Adrenal gland (tissue), 12 donors: ENCODE results near the gene GSTM3. TPM values are rescaled to one million over a fixed set of nuclear protein-coding genes. Genes with fewer than 3 reads are reported as not detected.
A peak's percentile ranks its signal among the peaks of the same experiment; 100 is the strongest.

Source experiments
- DNase-seq, 7 donors: peaks; one replicate each; pipeline ENCODE4 v3.0.0-alpha.2; 2019 to 2020
- H3K27ac ChIP-seq, 5 donors: fragments of 200-600 bp; sonication (generic) in 4 of 5; 1 replicate in 3 of 5; 2 replicates in 2 of 5; pipeline versions ENCODE4 v1.5.1 to v1.8.0; 2016 to 2020; ENCODE audit warnings: mild to moderate bottlenecking in 1 of 5
- H3K27me3 ChIP-seq: fragments of 200-600 bp; 2 replicates; pipeline ENCODE4 v1.8.0; 2021
- H3K36me3 ChIP-seq, 2 donors: fragments of 200-600 bp; replicated peaks in 1 of 2; 1 replicate in 1 of 2; 2 replicates in 1 of 2; pipeline versions ENCODE4 v1.5.1 to v1.8.0; 2018 to 2022
- H3K4me1 ChIP-seq, 2 donors: fragments of 200-600 bp; replicated peaks in 1 of 2; 1 replicate in 1 of 2; 2 replicates in 1 of 2; pipeline versions ENCODE4 v1.5.1 to v1.8.0; 2018 to 2021
- H3K4me3 ChIP-seq, 4 donors: fragments of 200-600 bp; sonication (generic) in 3 of 4; one replicate each; pipeline ENCODE4 v1.5.1; 2016 to 2018
- H3K9me3 ChIP-seq, 3 donors: fragments of 200-600 bp; sonication (generic) in 1 of 3; replicated peaks in 1 of 3; 1 replicate in 2 of 3; 2 replicates in 1 of 3; pipeline versions ENCODE4 v1.5.1 to v1.8.0; 2016 to 2021
- CTCF ChIP-seq, 6 experiments: fragments of 450-650 bp in 4 of 6; fragments of 200-600 bp in 2 of 6; sonication (generic) in 1 of 6; IDR thresholded peaks; 1 replicate in 5 of 6; 2 replicates in 1 of 6; pipeline versions ENCODE4 v1.5.1 to v1.8.0; 2016 to 2021; ENCODE audit warnings: antibody characterized with exemption in 6 of 6, mild to moderate bottlenecking in 2 of 6, moderate library complexity in 1 of 6
- POLR2A ChIP-seq, 2 donors: fragments of 450-650 bp; IDR thresholded peaks; one replicate each; pipeline ENCODE4 v1.6.1; 2017; ENCODE audit warnings: antibody characterized with exemption in 2 of 2, mild to moderate bottlenecking in 2 of 2, moderate library complexity in 1 of 2
- WGBS, 4 donors: extraction: QIAGEN DNeasy Blood & Tissue Kit in 2 of 4; methylation state at CpG; one replicate each; pipeline versions ENCODE4 v1.1.5 to v1.1.7; 2013 to 2017; 5-methylcytosine and 5-hydroxymethylcytosine counted together
- intact Hi-C, 2 donors: fragments of 100-400 bp; cut with DNase I; formaldehyde crosslinking; loops; one replicate each; pipeline versions ENCODE4 v1.14.1 to v1.15.0; 2022 to 2023
- polyA plus RNA-seq, 3 donors: library from polyadenylated mRNA; stranded (reverse); fragments of 200-250 nt in 2 of 3; fragments of 350-450 nt in 1 of 3; fragmentation: Illumina TruSeq in 1 of 3; extraction: RNeasy Lipid Tissue Mini Kit (QIAGEN cat#74804) in 1 of 3; gene quantifications; one replicate each; pipeline ENCODE4 v1.2.3, GENCODE V29; 2013 to 2014
- total RNA-seq, 9 donors: library from RNA; depleted of rRNA in 4 of 9; stranded (reverse); fragments of >200 nt in 4 of 9; fragments of 120-200 nt in 1 of 9; fragmentation: NEBNext Ultra II Directional in 1 of 9; extraction: Animal tissue kit (Norgen Biotek cat#: 25700) in 1 of 9; gene quantifications; one replicate each; pipeline versions ENCODE4 v1.1.0 to v1.2.4, GENCODE V29; 2013 to 2023
- donor health status: healthy with polysubstance abuse.
- donor health status: Bipolar disorder and iron deficiency.
- donor health status: DM: yes; HTN: yes; CAD: no.
- donor health status: DM: no; HTN: no; CAD: no.
- donor health status: DM: no; HTN: no; CAD: no.
- donor health status: DM: yes; HTN: yes; CAD: no.

GSTM3 gene
- total and polyA plus RNA-seq, 12 donors, result 14.5 to 117 (median 72.0) TPM

DNA sequence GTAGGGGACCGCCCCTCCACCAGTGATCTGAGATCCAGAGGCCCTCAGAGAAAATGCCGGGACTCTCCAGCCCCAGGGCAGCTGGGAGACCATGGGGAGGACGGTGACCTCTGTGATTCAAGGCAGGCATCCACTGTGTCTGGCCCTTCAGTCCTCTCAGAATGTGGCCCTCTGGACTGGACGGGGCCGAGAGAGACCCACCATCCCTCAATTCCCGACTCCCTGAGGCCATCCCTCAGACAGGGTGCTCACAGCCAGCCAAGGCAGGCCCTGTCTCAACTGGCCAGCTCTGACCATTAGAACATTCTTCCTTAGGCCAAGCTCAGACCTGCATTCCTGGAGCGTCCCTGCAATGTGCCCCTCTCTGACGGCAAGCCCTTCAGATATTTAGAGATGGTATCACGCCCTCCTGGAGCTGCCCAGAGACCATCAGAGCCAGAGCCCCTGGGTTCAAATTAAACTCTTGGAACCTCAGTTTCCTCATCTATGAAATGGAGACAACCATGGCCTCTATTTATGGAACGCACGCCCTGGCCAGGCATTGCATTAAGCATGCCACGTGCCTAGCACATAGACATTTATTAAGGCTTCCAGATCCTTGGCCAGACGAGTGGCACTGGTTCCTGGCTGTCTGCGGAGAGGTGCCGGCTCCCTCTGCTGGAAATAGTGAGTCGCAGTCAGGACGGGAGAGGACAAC lies 32.5 kb upstream of the GSTM3 start:
- H3K4me1 ChIP-seq, result no peaks in the 10 kb centered on the region
- WGBS, 4 donors, result 15 to 43% (median 34%) methylated on average over 9 to 17 of the region's 17 CpGs
- H3K27ac ChIP-seq, result no peak overlapping the region
- no peaks in the 10 kb centered on the region for H3K36me3 ChIP-seq
- peak; percentile 82 to 96 (median 90) for DNase-seq
- intact Hi-C loops, result loop anchor here (2.0 to 10.0 kb wide), 3 partner anchors 131 to 229 kb away; partner anchors contain the start of gene GNAI3 (in 1 of the 2)
- H3K4me3 ChIP-seq, result no peak overlapping the region
- TF ChIP-seq CTCF (IDR thresholded peaks at IDR 0.05) (peak; percentile 74 to 97 (median 92)), POLR2A (IDR thresholded peaks at IDR 0.05) (no peak)
- no peaks in the 10 kb centered on the region for H3K27me3 ChIP-seq
- H3K9me3 ChIP-seq, result no peaks in the 10 kb centered on the region

GRCh38 chr1:109772658-109773202 lies 31.9 kb upstream of the GSTM3 start:
- 93 to 100% (median 95%) methylated on average over 5 to 6 of the region's 6 CpGs for WGBS, 4 donors
- intact Hi-C loops, result loop anchor here (2.0 to 10.0 kb wide), 3 partner anchors 130 to 228 kb away; partner anchors contain the start of gene GNAI3 (in 1 of the 2)

DNA sequence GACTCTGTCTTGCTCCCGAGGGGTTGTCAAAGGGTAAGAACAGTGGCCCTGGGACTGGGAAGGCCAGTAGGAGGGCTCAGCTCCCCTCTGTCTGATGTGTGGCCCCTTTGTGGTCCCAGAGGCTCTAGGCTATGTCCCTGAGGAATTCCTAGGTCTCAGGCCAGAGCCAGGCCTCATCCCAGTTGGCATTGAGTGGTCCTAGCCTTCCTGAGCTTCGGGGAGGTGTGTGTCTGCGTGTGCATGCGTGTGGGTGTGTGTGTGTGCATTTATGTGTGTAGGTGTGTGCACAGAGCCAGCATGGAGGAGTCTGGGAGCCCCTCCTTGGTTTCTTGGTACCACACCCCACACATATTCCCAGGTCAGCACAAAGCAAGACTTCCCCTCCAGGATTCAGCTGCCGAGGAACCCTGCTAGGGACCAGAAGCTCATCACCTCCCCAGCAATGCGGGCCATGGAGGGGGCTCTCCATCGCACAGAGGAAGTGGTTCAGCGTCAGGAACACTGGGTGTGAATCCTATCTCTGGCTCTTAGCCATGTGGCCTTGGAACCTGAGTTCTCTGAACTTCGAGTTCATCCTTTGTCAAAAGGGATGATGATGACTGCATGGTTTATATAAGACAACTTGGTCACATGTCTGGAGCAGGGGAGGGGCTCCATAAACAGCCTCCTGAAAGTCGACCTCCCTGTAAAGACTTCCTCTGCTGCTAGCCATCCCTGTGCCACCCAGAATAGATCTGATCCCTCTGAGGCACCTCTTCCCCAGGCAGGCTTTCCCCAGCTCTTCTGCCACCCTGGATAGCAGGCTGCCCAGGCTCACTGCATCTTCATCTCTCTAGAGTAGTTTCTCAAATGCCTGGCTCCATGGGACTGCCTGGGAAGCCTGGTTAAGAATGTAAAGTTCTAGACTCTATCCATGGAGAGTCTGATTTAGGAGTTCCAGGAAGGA lies 31.1 kb upstream of the GSTM3 start:
- WGBS, 4 donors, result 59 to 65% (median 60%) methylated on average over 8 to 10 of the region's 10 CpGs

More at GRCh38 chr1:109772658-109773202, 31.9 kb upstream of the GSTM3 start:
- H3K9me3 ChIP-seq, result no peaks in the 10 kb centered on the region
- no peaks in the 10 kb centered on the region for H3K36me3 ChIP-seq
- no peak overlapping the region for H3K27ac ChIP-seq
- H3K4me3 ChIP-seq, result no peak overlapping the region
- no peaks in the 10 kb centered on the region for H3K27me3 ChIP-seq
- H3K4me1 ChIP-seq, result no peaks in the 10 kb centered on the region
- no peak for DNase-seq
- TF ChIP-seq CTCF (IDR thresholded peaks at IDR 0.05) (no peak), POLR2A (IDR thresholded peaks at IDR 0.05) (no peak)

More for the DNA sequence above, 31.1 kb upstream of the GSTM3 start:
- H3K4me1 ChIP-seq, result no peaks in the 10 kb centered on the region
- peak in 3 of 7 donors; percentile 8 to 41 (median 12) for DNase-seq
- H3K4me3 ChIP-seq, result no peak overlapping the region
- H3K27me3 ChIP-seq, result no peaks in the 10 kb centered on the region
- TF ChIP-seq POLR2A (IDR thresholded peaks at IDR 0.05), result no peak
- no peak for TF ChIP-seq CTCF (IDR thresholded peaks at IDR 0.05)
- H3K36me3 ChIP-seq, result no peaks in the 10 kb centered on the region
- intact Hi-C loops, result loop anchor here (2.0 to 10.0 kb wide), 3 partner anchors 130 to 227 kb away; partner anchors contain the start of gene GNAI3 (in 1 of the 2)
- H3K9me3 ChIP-seq, result no peaks in the 10 kb centered on the region
- no peak overlapping the region for H3K27ac ChIP-seq
